GM12878 (cell line): Measurements from ENCODE around the gene PCDHGA7. TPM values are rescaled to one million over a fixed set of nuclear protein-coding genes. Genes with fewer than 3 reads are reported as not detected.

Experiments
- polyA plus RNA-seq, 11 experiments: library from polyadenylated mRNA; depleted of rRNA in 4 of 11; unstranded in 6 of 11; stranded (reverse) in 5 of 11; fragments of >200 nt; fragmentation: Nextera tagmentation in 4 of 11; fragmentation: Illumina TruSeq in 1 of 11; extraction: Ambion mirVana in 4 of 11; extraction: Trizol in 1 of 11; gene quantifications; 1 replicate in 1 of 11; 2 replicates in 10 of 11; pipeline versions ENCODE4 v1.2.1 to v1.2.3, GENCODE V29; 2011 to 2016; ENCODE audit warnings: inconsistent platforms in 2 of 11, missing spikeins in 2 of 11, low read depth in 1 of 11
- total RNA-seq, 4 experiments: library from RNA; depleted of rRNA in 3 of 4; stranded (reverse); fragments of >200 nt in 3 of 4; fragmentation: Illumina TruSeq in 1 of 4; extraction: Trizol in 1 of 4; gene quantifications; 2 replicates each; pipeline versions ENCODE4 v1.2.1 to v1.2.3, GENCODE V29; 2013 to 2021

PCDHGA7 gene
- total and polyA plus RNA-seq, 10 of the 15 experiments (the other 5 are each of a cell fraction or from before 2014, with no cell fraction given): 0.01 to 0.18 (median 0.08) TPM; not detected in 3

Other genes with a start within 250 kb of the PCDHGA7 start
Only the 7 nearest of the 36 such genes appear.
- 0.11 and 0.23 TPM in 2 replicates for gene PCDHGA5, start 18.6 kb upstream of the PCDHGA7 start, total RNA-seq (2014; rRNA removed)
- 0.09 and 0.13 TPM in 2 replicates for gene PCDHGA5, start 18.6 kb upstream of the PCDHGA7 start, total RNA-seq (2014; rRNA removed; fragmentation: Illumina TruSeq; extraction: Trizol)
- gene PCDHGA5, start 18.6 kb upstream of the PCDHGA7 start, total RNA-seq (2021): 0.13 and 0.23 TPM in 2 replicates
- 0.18 and 0.20 TPM in 2 replicates for gene PCDHGA5, start 18.6 kb upstream of the PCDHGA7 start, polyA plus RNA-seq (2011; rRNA removed)
- gene PCDHGA5, start 18.6 kb upstream of the PCDHGA7 start, polyA plus RNA-seq (2014; fragmentation: Illumina TruSeq; extraction: Trizol): 0.13 and 0.17 TPM in 2 replicates
- not detected for gene PCDHGA5, start 18.6 kb upstream of the PCDHGA7 start, polyA plus RNA-seq (2014; fragmentation: Nextera tagmentation; extraction: Ambion mirVana)
- 0.05 and 0.10 TPM in 2 replicates for gene PCDHGA5, start 18.6 kb upstream of the PCDHGA7 start, polyA plus RNA-seq (2014; rRNA removed)
- not detected for gene PCDHGA5, start 18.6 kb upstream of the PCDHGA7 start, polyA plus RNA-seq (2016; fragmentation: Nextera tagmentation; extraction: Ambion mirVana)
- 0.11 and 0.17 TPM in 2 replicates for gene PCDHGB3, start 12.5 kb upstream of the PCDHGA7 start, total RNA-seq (2014; rRNA removed)
- 0.09 and 0.13 TPM in 2 replicates for gene PCDHGB3, start 12.5 kb upstream of the PCDHGA7 start, total RNA-seq (2014; rRNA removed; fragmentation: Illumina TruSeq; extraction: Trizol)
- 0.19 and 0.23 TPM in 2 replicates for gene PCDHGB3, start 12.5 kb upstream of the PCDHGA7 start, total RNA-seq (2021)
- 0.50 and 0.53 TPM in 2 replicates for gene PCDHGB3, start 12.5 kb upstream of the PCDHGA7 start, polyA plus RNA-seq (2011; rRNA removed)
- 0.12 and 0.21 TPM in 2 replicates for gene PCDHGB3, start 12.5 kb upstream of the PCDHGA7 start, polyA plus RNA-seq (2014; fragmentation: Illumina TruSeq; extraction: Trizol)
- not detected for gene PCDHGB3, start 12.5 kb upstream of the PCDHGA7 start, polyA plus RNA-seq (2014; fragmentation: Nextera tagmentation; extraction: Ambion mirVana)
- 0.08 and 0.23 TPM in 2 replicates for gene PCDHGB3, start 12.5 kb upstream of the PCDHGA7 start, polyA plus RNA-seq (2014; rRNA removed)
- not detected for gene PCDHGB3, start 12.5 kb upstream of the PCDHGA7 start, polyA plus RNA-seq (2016; fragmentation: Nextera tagmentation; extraction: Ambion mirVana)
- gene PCDHGA6, start 8.9 kb upstream of the PCDHGA7 start, total RNA-seq (2014; rRNA removed): 0.17 and 0.27 TPM in 2 replicates
- gene PCDHGA6, start 8.9 kb upstream of the PCDHGA7 start, total RNA-seq (2014; rRNA removed; fragmentation: Illumina TruSeq; extraction: Trizol): 0.13 and 0.18 TPM in 2 replicates
- 0.28 and 0.32 TPM in 2 replicates for gene PCDHGA6, start 8.9 kb upstream of the PCDHGA7 start, total RNA-seq (2021)
- 0.49 and 0.60 TPM in 2 replicates for gene PCDHGA6, start 8.9 kb upstream of the PCDHGA7 start, polyA plus RNA-seq (2011; rRNA removed)
- gene PCDHGA6, start 8.9 kb upstream of the PCDHGA7 start, polyA plus RNA-seq (2014; fragmentation: Illumina TruSeq; extraction: Trizol): 0.10 and 0.12 TPM in 2 replicates
- under 1 TPM in 1 of 2 experiments, not detected in 1; 0.04 TPM for gene PCDHGA6, start 8.9 kb upstream of the PCDHGA7 start, polyA plus RNA-seq (2014; fragmentation: Nextera tagmentation; extraction: Ambion mirVana)
- 0.15 and 0.23 TPM in 2 replicates for gene PCDHGA6, start 8.9 kb upstream of the PCDHGA7 start, polyA plus RNA-seq (2014; rRNA removed)
- not detected for gene PCDHGA6, start 8.9 kb upstream of the PCDHGA7 start, polyA plus RNA-seq (2016; fragmentation: Nextera tagmentation; extraction: Ambion mirVana)
- gene PCDHGB4, start 5.0 kb downstream of the PCDHGA7 start, total RNA-seq (2014; rRNA removed): 0.05 and 0.06 TPM in 2 replicates
- gene PCDHGB4, start 5.0 kb downstream of the PCDHGA7 start, total RNA-seq (2014; rRNA removed; fragmentation: Illumina TruSeq; extraction: Trizol): 0.04 and 0.09 TPM in 2 replicates
- 0.08 TPM in 1 of 2 replicates, not detected in the other for gene PCDHGB4, start 5.0 kb downstream of the PCDHGA7 start, total RNA-seq (2021)
- gene PCDHGB4, start 5.0 kb downstream of the PCDHGA7 start, polyA plus RNA-seq (2011; rRNA removed): 0.20 and 0.23 TPM in 2 replicates
- gene PCDHGB4, start 5.0 kb downstream of the PCDHGA7 start, polyA plus RNA-seq (2014; fragmentation: Illumina TruSeq; extraction: Trizol): 0.03 TPM in 1 of 2 replicates, not detected in the other
- under 1 TPM in 1 of 2 experiments, not detected in 1; 0.02 TPM for gene PCDHGB4, start 5.0 kb downstream of the PCDHGA7 start, polyA plus RNA-seq (2014; fragmentation: Nextera tagmentation; extraction: Ambion mirVana)
- 0.03 and 0.04 TPM in 2 replicates for gene PCDHGB4, start 5.0 kb downstream of the PCDHGA7 start, polyA plus RNA-seq (2014; rRNA removed)
- gene PCDHGB4, start 5.0 kb downstream of the PCDHGA7 start, polyA plus RNA-seq (2016; fragmentation: Nextera tagmentation; extraction: Ambion mirVana): not detected
- gene PCDHGA8, start 9.9 kb downstream of the PCDHGA7 start, total RNA-seq (2014; rRNA removed): not detected in 2 replicates
- gene PCDHGA8, start 9.9 kb downstream of the PCDHGA7 start, total RNA-seq (2014; rRNA removed; fragmentation: Illumina TruSeq; extraction: Trizol): 0.04 and 0.05 TPM in 2 replicates
- not detected in 2 replicates for gene PCDHGA8, start 9.9 kb downstream of the PCDHGA7 start, total RNA-seq (2021)
- gene PCDHGA8, start 9.9 kb downstream of the PCDHGA7 start, polyA plus RNA-seq (2011; rRNA removed): 0.01 TPM in 2 replicates
- gene PCDHGA8, start 9.9 kb downstream of the PCDHGA7 start, polyA plus RNA-seq (2014; fragmentation: Illumina TruSeq; extraction: Trizol): 0.05 TPM in 1 of 2 replicates, not detected in the other
- gene PCDHGA8, start 9.9 kb downstream of the PCDHGA7 start, polyA plus RNA-seq (2014; fragmentation: Nextera tagmentation; extraction: Ambion mirVana): not detected
- 0.05 TPM in 1 of 2 replicates, not detected in the other for gene PCDHGA8, start 9.9 kb downstream of the PCDHGA7 start, polyA plus RNA-seq (2014; rRNA removed)
- not detected for gene PCDHGA8, start 9.9 kb downstream of the PCDHGA7 start, polyA plus RNA-seq (2016; fragmentation: Nextera tagmentation; extraction: Ambion mirVana)
- 1.4 and 1.9 TPM in 2 replicates for gene PCDHGB5, start 15.2 kb downstream of the PCDHGA7 start, total RNA-seq (2014; rRNA removed)
- gene PCDHGB5, start 15.2 kb downstream of the PCDHGA7 start, total RNA-seq (2014; rRNA removed; fragmentation: Illumina TruSeq; extraction: Trizol): 1.3 TPM in 2 replicates
- gene PCDHGB5, start 15.2 kb downstream of the PCDHGA7 start, total RNA-seq (2021): 1.8 and 2.3 TPM in 2 replicates
- 0.07 TPM in 1 of 2 replicates, not detected in the other for gene PCDHGB5, start 15.2 kb downstream of the PCDHGA7 start, polyA plus RNA-seq (2011; rRNA removed)
- gene PCDHGB5, start 15.2 kb downstream of the PCDHGA7 start, polyA plus RNA-seq (2014; fragmentation: Illumina TruSeq; extraction: Trizol): 1.1 TPM in 2 replicates
- under 1 TPM in 1 of 2 experiments, not detected in 1; 0.02 TPM for gene PCDHGB5, start 15.2 kb downstream of the PCDHGA7 start, polyA plus RNA-seq (2014; fragmentation: Nextera tagmentation; extraction: Ambion mirVana)
- 0.95 TPM in 2 replicates for gene PCDHGB5, start 15.2 kb downstream of the PCDHGA7 start, polyA plus RNA-seq (2014; rRNA removed)
- gene PCDHGB5, start 15.2 kb downstream of the PCDHGA7 start, polyA plus RNA-seq (2016; fragmentation: Nextera tagmentation; extraction: Ambion mirVana): 1 to 10 TPM; 1.4 to 2.3 TPM
- gene PCDHGA9, start 20.0 kb downstream of the PCDHGA7 start, total RNA-seq (2014; rRNA removed): 0.38 and 0.62 TPM in 2 replicates
- gene PCDHGA9, start 20.0 kb downstream of the PCDHGA7 start, total RNA-seq (2014; rRNA removed; fragmentation: Illumina TruSeq; extraction: Trizol): 0.51 and 0.63 TPM in 2 replicates
- 0.54 and 0.56 TPM in 2 replicates for gene PCDHGA9, start 20.0 kb downstream of the PCDHGA7 start, total RNA-seq (2021)
- gene PCDHGA9, start 20.0 kb downstream of the PCDHGA7 start, polyA plus RNA-seq (2011; rRNA removed): 0.09 and 0.10 TPM in 2 replicates
- gene PCDHGA9, start 20.0 kb downstream of the PCDHGA7 start, polyA plus RNA-seq (2014; fragmentation: Illumina TruSeq; extraction: Trizol): 0.15 and 0.46 TPM in 2 replicates
- not detected for gene PCDHGA9, start 20.0 kb downstream of the PCDHGA7 start, polyA plus RNA-seq (2014; fragmentation: Nextera tagmentation; extraction: Ambion mirVana)
- gene PCDHGA9, start 20.0 kb downstream of the PCDHGA7 start, polyA plus RNA-seq (2014; rRNA removed): 0.38 and 0.44 TPM in 2 replicates
- under 1 TPM; 0.08 to 0.15 TPM for gene PCDHGA9, start 20.0 kb downstream of the PCDHGA7 start, polyA plus RNA-seq (2016; fragmentation: Nextera tagmentation; extraction: Ambion mirVana)